Activated CD4-positive, CD25-positive, alpha-beta regulatory T cell treated with anti-CD3 and anti-CD28 coated beads, Interleukin-2, amount 50 U/mL, for 24 hours (primary cell): Measurements from ENCODE around the gene BRD1.
"Not testable (repeated sequence)": the region's sequence is repeated elsewhere in the genome, so short reads cannot be mapped to it uniquely, and the experiment has no call there.

Experiments used
- ATAC-seq, 2 donors: fragments of 150-1000 bp; cut with Tn5 transposase; one replicate each; pipeline ENCODE4 v1.10.0; 2021; ENCODE audit warnings: mild to moderate bottlenecking in 1 of 2, moderate library complexity in 1 of 2

Gene BRD1

DNA sequence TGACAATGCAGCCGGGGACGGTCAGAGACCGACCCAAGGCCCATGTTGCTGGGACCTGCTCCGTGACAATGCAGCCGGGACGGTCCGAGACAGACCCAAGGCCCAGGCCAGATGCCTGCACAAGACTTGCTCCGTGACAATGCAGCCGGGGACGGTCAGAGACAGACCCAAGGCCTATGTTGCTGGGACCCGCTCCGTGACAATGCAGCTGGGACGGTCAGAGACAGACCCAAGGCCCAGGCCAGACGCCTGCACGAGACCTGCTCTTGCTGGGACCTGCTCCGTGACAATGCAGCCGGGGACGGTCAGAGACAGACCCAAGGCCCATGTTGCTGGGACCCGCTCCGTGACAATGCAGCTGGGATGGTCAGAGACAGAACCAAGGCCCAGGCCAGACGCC lies 45.8 kb downstream of the BRD1 start:
- ATAC-seq: not testable (repeated sequence)

GRCh38 chr22:49781289-49781782 lies 46.3 kb downstream of the BRD1 start:
- no peak for ATAC-seq

- ATAC-seq: no peak
Observed at GRCh38 chr22:49780698-49781288, 46.9 kb downstream of the BRD1 start.

DNA sequence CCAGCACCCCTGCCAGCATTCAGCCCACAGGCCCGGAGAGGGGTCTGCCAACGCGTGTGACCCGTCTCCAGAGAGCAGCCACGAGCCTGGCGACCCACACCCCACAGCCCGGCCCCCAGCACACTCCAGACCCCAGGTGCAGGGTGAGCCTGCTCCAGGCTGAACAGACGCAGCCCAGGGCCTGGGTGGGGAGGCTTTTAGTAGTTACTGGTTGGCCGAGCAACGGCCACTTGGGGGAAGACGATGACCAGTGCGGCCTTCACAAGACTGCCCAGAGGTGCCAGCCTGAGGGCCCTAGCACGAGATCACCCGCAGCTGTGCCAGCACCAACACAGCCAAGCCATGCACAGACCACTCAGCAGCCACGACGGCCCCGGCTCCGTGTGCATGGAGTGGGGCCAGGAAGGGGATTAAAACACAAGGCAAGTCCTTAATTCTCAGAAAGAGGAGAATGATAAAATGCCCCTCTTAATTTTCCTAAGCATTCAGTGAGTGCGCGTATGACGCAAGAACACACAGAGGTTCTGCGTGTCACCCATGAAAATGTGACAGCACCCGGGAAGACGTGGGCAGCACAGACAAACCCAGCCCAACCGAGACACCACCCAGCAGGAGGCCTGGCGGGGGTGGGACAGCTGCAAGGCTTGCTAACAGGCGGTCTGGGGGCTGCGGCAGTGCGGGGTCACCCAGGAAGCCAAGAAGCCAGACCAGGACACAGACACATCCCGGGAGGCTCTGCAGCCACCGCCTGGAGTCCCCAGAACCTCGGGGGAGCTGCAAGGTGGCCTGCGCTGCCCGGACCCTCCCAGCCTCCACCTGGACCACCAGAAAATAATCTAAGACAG lies 47.6 kb downstream of the BRD1 start:
- no peak for ATAC-seq

- no peak for ATAC-seq
Observed at GRCh38 chr22:49779211-49779610, 48.5 kb downstream of the BRD1 start.

DNA sequence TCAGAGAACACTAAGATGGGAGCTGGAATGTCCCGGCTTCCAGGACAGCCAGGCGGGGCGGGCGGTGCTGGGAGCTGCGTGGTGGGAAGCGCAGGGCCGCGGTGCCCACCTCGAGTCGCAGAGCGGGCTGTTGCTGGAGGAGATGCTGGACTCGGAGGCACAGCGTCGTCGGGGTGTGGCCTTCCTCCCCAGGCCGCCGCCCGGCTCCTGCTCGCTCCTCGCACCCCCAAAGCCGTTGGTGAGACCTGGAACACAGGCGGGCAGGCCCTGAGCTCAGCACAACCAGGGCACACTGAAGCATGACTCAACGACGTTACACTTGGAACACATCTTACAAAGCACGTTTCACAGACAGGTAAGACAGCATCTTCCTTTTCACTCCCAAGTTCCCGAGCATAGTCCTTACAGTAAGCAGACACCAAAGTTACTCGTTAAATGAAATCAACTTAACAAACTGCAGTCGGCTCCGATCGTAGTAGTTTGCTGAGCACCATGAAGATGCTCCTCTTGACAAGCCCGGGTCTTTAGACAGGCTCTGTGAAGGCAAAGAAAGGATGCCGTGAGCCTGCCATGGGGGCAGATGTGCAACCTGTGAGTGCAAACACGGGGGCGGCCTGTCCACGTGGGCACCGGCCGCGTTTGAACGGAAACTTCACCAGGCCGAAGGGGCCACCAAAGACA lies 50.0 kb downstream of the BRD1 start:
- ATAC-seq: no peak

GRCh38 chr22:49776891-49777290 lies 50.8 kb downstream of the BRD1 start:
- ATAC-seq: no peak

GRCh38 chr22:49775867-49776511 lies 51.7 kb downstream of the BRD1 start:
- no peak for ATAC-seq

DNA sequence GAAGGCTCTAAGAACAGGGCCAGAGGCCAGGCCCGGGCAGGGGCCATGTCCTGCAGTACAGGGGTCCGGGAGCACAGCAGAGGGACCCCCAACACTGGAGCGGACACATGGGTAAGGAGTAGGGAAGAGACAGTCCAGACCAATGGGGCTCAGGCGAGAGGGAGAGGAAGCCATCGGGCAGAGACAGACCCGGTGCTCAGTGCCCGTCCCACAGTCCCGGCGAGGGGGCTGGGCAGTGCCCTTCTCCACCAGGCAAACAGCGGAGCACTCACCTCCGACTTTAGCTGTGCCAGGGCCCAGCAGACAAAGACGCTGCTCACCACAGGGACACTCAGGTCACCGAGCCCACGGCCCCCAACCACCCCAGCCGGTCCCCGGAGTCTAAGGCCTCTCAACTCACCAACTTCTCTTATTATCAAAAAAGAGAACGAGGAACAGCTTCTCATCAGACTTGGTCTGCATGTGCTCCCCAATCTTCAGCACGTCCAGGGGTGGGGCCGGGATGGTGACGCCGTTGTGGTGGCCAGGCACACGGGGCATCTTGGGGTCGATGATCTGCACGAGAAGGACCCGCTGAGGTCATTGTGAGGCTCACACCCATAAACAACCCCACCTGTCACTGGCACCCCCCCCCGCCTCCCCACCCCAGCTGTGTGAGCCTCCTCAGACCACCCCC lies 52.3 kb downstream of the BRD1 start:
- no peak for ATAC-seq

DNA sequence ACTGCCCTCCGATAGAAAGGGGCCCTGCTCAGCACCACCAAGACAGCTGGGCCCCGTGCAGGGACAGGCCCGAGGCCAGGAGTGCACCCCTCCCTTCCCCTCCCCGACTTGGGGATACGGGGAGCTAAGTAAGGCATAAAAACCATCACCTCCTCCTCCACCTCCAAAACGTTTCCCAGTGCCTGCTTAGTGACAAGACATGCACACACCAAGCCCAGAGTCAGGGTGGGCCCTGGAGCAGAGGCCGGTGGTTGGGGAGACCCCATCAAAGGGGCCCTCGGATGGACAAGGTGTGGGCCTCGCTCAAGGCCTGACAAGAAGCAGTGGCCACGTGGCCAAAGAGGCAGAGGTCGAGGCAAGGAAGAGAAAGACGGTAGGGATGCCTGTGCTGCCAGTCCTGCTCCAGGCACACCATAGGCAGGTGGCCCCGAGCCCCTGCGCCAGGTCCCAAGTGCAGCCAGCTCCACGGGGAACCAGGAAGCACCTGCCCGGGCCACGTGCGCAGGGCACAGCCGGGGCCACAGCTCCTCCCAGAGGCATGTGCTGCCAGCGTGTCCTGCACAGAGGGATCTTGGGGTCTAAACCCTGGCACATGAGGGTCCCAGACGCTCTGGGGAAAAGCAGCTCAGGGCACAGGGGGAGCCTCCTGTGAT lies 53.0 kb downstream of the BRD1 start:
- ATAC-seq: no peak

GRCh38 chr22:49774046-49774445 lies 53.6 kb downstream of the BRD1 start:
- no peak for ATAC-seq

GRCh38 chr22:49773531-49773930 lies 54.1 kb downstream of the BRD1 start:
- no peak for ATAC-seq

GRCh38 chr22:49772692-49773091 lies 55.0 kb downstream of the BRD1 start:
- no peak for ATAC-seq

DNA sequence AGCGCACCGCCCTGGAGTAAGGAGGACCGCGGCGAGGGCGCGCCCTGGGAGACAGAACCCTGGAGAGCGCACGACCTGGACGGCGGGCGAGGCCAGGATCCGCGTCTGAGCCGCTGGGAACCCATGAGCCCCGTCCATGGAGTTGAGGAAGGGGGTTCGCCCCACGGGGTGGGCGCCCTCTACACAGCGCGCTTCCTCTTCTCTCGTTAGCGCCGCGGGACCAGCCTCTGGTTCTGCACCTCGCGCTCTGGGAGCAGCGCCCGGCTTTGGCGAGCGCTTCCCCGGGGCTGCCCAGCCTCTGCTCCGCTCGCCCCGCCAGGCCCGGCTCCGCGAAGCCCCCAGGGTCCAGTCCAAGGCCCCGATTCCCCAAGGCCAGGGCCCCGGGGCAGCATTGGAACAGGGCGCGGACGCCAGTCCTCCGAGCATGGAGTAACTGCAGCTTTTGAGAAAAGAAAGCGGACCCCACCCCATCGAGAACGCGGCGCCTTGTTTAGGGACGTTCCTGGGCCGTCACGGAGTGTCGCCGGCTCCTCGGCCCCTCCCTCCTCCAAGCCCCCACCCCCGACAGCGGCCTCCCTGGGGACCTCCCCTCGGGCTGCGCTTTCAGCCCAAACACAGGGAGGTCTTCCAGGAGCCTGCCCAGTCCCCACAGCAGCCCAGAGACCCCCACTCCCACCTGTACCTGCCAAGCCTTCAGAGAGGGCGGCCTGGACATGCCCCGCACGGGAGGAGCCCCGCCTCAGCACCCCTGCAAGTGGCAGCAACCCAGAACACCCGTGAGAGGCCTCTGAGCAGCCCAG lies 56.2 kb downstream of the BRD1 start:
- no peak for ATAC-seq

- no peak for ATAC-seq
Observed at GRCh38 chr22:49770547-49771265, 57.0 kb downstream of the BRD1 start.

GRCh38 chr22:49769691-49770546 lies 57.8 kb downstream of the BRD1 start:
- no peak for ATAC-seq

- no peak for ATAC-seq
Observed at GRCh38 chr22:49768951-49769690, 58.6 kb downstream of the BRD1 start.

DNA sequence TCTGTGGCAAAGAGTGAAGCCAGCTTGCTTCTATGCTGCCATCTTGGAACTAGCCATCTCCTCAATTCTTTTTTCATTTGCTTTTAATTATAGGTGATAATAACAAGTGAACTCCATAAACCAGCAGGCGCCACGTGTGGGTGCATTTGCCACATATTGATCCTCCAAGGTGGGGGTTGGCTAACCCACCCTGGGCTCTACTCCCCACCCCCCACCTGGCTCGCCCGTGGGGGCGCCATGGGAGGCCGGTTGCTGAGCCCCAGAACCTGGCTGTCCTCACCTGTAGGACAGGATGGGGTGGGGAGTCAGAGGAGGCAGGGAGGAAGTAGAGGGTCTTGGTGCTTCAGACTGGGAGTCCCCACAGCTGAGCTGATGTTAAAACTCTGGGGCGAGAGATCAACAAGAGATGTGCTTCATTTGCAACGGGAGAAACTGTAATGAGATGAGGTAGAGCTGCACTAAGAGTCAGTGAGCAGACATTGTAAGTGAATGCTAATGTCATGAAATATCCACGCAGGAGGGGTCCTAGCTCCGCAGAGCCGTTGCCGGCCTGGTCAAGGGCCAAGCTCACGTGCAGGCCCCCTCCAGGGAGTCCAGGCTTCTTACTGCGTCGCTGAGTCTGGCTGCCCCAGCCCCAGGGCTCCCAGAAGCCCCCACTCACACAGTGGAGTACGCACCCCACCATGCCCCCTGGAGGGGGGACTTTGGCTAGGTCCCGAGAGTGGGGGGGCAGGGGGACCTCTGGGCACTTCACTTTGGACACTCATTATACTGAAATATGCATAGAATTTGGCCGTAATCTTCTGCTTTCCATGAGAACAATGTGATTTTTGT lies 59.4 kb downstream of the BRD1 start:
- ATAC-seq: no peak
